Immature natural killer cell (primary cell): ENCODE measurements around the gene C15orf61. TPM values are rescaled to one million over a fixed set of nuclear protein-coding genes. Genes with fewer than 3 reads are reported as not detected.

ENCODE experiments used
- DNase-seq, 3 donors: peaks; one replicate each; pipeline ENCODE4 v3.0.0; 2022; ENCODE audit warnings: mixed read lengths in 1 of 3
- H3K27ac Mint-ChIP-seq, 6 donors: one replicate each; pipeline ENCODE4 v1.8.0; 2020; ENCODE audit warnings: mixed read lengths in 6 of 6, mild to moderate bottlenecking in 5 of 6, inconsistent platforms in 4 of 6, moderate library complexity in 3 of 6
- H3K27me3 Mint-ChIP-seq, 3 donors: one replicate each; pipeline ENCODE4 v1.8.0; 2020 to 2021; ENCODE audit warnings: low read depth in 3 of 3, mild to moderate bottlenecking in 3 of 3, mixed read lengths in 3 of 3, moderate library complexity in 3 of 3, inconsistent platforms in 1 of 3
- H3K36me3 Mint-ChIP-seq, 3 donors: one replicate each; pipeline ENCODE4 v1.8.0; 2020; ENCODE audit warnings: mixed read lengths in 3 of 3, inconsistent platforms in 2 of 3, mild to moderate bottlenecking in 2 of 3
- H3K4me1 Mint-ChIP-seq, 2 donors: one replicate each; pipeline ENCODE4 v1.8.0; 2020; ENCODE audit warnings: inconsistent platforms in 2 of 2, mild to moderate bottlenecking in 2 of 2, mixed read lengths in 2 of 2, moderate library complexity in 1 of 2
- H3K4me3 Mint-ChIP-seq, 5 donors: one replicate each; pipeline ENCODE4 v1.8.0; 2020; ENCODE audit warnings: mild to moderate bottlenecking in 5 of 5, mixed read lengths in 5 of 5, inconsistent platforms in 3 of 5, moderate library complexity in 3 of 5
- H3K9me3 Mint-ChIP-seq, 6 donors: one replicate each; pipeline ENCODE4 v1.8.0; 2020; ENCODE audit warnings: mild to moderate bottlenecking in 6 of 6, mixed read lengths in 6 of 6, inconsistent platforms in 4 of 6, moderate library complexity in 3 of 6
- polyA plus RNA-seq, 3 donors: library from polyadenylated mRNA; unstranded; fragments of 300-500 nt; fragmentation: Illumina TruSeq; gene quantifications; one replicate each; pipeline ENCODE4 v1.2.3, GENCODE V29; 2021

Gene C15orf61
- polyA plus RNA-seq, 3 donors from 2014 or later: 9.2 to 9.8 (median 9.6) TPM

DNA sequence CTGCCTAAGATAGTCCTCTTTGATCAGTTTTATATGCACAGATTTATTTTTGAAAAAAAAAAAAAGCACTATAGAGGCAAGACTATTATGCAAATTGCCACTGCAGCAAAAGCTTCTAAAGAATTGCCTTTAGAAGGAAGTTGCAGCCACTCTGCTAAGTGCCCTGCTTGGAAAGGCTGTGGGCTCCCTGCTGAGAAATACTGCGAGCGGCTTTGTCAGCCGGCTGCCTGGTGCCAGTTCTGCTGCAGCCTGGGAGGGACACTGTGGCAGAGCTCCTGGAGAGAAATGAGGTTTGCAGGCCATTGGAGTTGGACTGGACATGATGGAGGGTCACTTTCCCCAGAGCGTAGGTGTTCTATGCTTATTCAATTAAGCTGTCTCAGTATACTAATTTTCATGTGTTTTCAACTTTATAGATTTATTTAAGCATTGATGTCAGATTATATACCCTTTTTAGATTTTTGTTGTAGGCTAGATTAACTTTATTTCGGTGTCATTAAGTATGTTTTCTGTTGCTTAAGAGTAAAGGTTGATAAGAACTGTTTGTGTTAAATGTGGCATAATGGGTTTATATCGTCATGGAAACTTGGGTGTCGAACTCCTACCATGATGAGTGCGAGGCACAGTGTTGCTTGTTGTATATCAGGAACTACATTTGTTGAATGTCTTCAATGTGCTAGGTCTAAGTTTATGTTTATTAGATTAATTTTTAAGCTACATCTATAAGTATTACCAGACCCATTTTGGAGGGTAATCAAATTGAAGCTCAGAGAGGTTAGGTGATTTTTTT, 28.1 kb downstream of the C15orf61 start:
- Mint-ChIP-seq H3K27ac (peak overlapping the region in 1 of 6 donors; percentile 10), H3K4me3 (no peak overlapping the region), H3K27me3 (peaks cover 0 to 3% (median 0%) of the 10 kb centered on the region in 3 donors), H3K4me1 (peaks cover 14 to 26% of the 10 kb centered on the region in 2 donors), H3K9me3 (no peaks in the 10 kb centered on the region), H3K36me3 (peaks cover 0 to 9% (median 0%) of the 10 kb centered on the region in 3 donors)
- DNase-seq: no peak

- H3K27ac Mint-ChIP-seq: no peak overlapping the region
- no peaks in the 10 kb centered on the region for H3K9me3 Mint-ChIP-seq
- H3K4me1 Mint-ChIP-seq: peaks cover 7 to 19% of the 10 kb centered on the region in 2 donors
- H3K4me3 Mint-ChIP-seq: no peak overlapping the region
- peaks cover 0 to 9% (median 0%) of the 10 kb centered on the region in 3 donors for H3K36me3 Mint-ChIP-seq
- H3K27me3 Mint-ChIP-seq: peaks cover 0 to 3% (median 0%) of the 10 kb centered on the region in 3 donors
- no peak for DNase-seq
Observed at GRCh38 chr15:67549736-67550135, 28.8 kb downstream of the C15orf61 start.

DNA sequence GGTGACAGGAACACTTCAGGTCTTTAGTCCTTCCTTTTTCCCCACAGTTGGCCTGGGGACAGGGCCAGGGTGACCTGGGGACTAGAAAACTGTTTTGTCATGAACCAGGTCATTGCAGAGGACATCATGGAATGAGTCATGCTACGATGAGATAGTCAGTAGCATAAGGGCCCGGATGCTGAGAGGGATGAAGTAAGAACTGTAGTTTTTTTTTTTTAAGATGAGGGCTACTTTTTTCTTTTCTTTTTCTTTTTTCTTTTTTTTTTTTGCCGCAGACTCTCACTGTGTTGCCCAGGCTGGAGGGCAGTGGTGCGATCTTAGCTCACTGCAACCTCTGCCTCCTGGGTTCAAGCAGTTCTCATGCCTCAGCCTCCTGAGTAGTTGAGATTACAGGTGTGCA, 29.6 kb downstream of the C15orf61 start:
- Mint-ChIP-seq H3K27ac (no peak overlapping the region), H3K36me3 (peaks cover 0 to 9% (median 0%) of the 10 kb centered on the region in 3 donors)

GRCh38 chr15:67551207-67551743, 30.3 kb downstream of the C15orf61 start:
- no peak for DNase-seq
- Mint-ChIP-seq H3K4me1 (peaks cover 5 to 7% of the 10 kb centered on the region in 2 donors), H3K27me3 (peaks cover 0 to 3% (median 0%) of the 10 kb centered on the region in 3 donors), H3K9me3 (no peaks in the 10 kb centered on the region), H3K4me3 (no peak overlapping the region), H3K27ac (no peak overlapping the region), H3K36me3 (peaks cover 0 to 9% (median 0%) of the 10 kb centered on the region in 3 donors)

More for the DNA sequence above, 29.6 kb downstream of the C15orf61 start:
- Mint-ChIP-seq H3K4me1 (peaks cover 4 to 11% of the 10 kb centered on the region in 2 donors), H3K4me3 (no peak overlapping the region), H3K27me3 (peaks cover 0 to 3% (median 0%) of the 10 kb centered on the region in 3 donors), H3K9me3 (no peaks in the 10 kb centered on the region)
- DNase-seq: no peak

GRCh38 chr15:67554580-67554979, 33.6 kb downstream of the C15orf61 start:
- no peaks in the 10 kb centered on the region for H3K27me3 Mint-ChIP-seq
- H3K27ac Mint-ChIP-seq: no peak overlapping the region
- H3K36me3 Mint-ChIP-seq: peaks cover 12 to 19% (median 13%) of the 10 kb centered on the region in 3 donors
- no peak overlapping the region for H3K4me3 Mint-ChIP-seq
- H3K9me3 Mint-ChIP-seq: no peaks in the 10 kb centered on the region
- H3K4me1 Mint-ChIP-seq: peaks cover 19% of the 10 kb centered on the region in 2 donors
- DNase-seq: no peak

GRCh38 chr15:67556976-67557570, 36.1 kb downstream of the C15orf61 start:
- H3K27ac Mint-ChIP-seq: peak overlapping the region in 5 of 6 donors; percentile 48 to 80 (median 61)
- H3K36me3 Mint-ChIP-seq: peaks cover 13 to 15% (median 13%) of the 10 kb centered on the region in 3 donors
- no peaks in the 10 kb centered on the region for H3K9me3 Mint-ChIP-seq
- no peak for DNase-seq
- peaks cover 19% of the 10 kb centered on the region in 2 donors for H3K4me1 Mint-ChIP-seq
- H3K27me3 Mint-ChIP-seq: no peaks in the 10 kb centered on the region
- peak overlapping the region in 4 of 5 donors; percentile 36 to 67 (median 51) for H3K4me3 Mint-ChIP-seq

- Mint-ChIP-seq H3K4me1 (peaks cover 19% of the 10 kb centered on the region in 2 donors), H3K36me3 (peaks cover 13 to 17% (median 15%) of the 10 kb centered on the region in 3 donors), H3K27me3 (no peaks in the 10 kb centered on the region), H3K9me3 (no peaks in the 10 kb centered on the region), H3K4me3 (no peak overlapping the region), H3K27ac (peak overlapping the region in 1 of 6 donors; percentile 22)
- DNase-seq: no peak
Observed at GRCh38 chr15:67558502-67558901, 37.6 kb downstream of the C15orf61 start.

DNA sequence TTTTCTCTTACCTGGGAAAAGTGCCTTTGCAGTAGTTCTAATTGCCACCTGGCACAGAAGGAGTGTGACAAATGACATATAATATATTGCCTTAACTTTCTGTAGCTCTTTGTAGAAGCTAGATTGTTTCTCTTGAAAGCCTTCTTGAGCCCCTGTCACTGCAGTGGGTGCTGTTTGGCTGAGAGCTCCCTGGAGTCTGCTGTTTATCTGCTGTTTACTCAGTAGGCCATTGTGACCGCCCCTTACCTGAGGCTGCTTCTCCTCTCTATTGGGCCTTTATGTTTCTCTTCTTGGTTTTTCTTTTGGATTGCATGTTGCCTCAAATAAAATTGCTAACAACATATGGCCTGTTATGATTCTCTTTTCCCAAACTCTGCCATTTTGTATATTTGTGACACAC, 38.2 kb downstream of the C15orf61 start:
- DNase-seq: no peak
- Mint-ChIP-seq H3K9me3 (no peaks in the 10 kb centered on the region), H3K27me3 (no peaks in the 10 kb centered on the region), H3K4me1 (peaks cover 20 to 24% of the 10 kb centered on the region in 2 donors), H3K36me3 (peaks cover 13 to 17% (median 15%) of the 10 kb centered on the region in 3 donors), H3K27ac (no peak overlapping the region), H3K4me3 (no peak overlapping the region)

DNA sequence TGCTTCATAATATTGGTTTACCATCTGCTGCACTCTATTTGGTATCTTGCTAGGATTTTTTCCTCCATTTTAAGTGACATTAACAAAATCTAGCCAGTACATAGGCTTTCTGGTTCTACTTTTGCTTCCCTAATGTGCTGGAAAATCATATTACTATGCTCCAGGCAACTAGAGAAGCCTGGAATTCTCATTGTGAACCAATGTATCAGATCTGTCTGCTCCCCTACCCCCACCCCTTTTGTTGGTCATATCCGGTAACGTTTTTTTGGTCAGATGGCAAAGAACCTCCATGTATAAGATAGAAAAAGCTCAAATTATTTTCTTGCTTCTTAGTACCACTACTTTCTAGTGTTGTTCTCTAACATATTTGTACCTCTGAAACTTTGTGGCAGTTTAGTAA, 38.6 kb downstream of the C15orf61 start:
- no peak for DNase-seq
- Mint-ChIP-seq H3K4me3 (no peak overlapping the region), H3K27me3 (no peaks in the 10 kb centered on the region), H3K4me1 (peaks cover 24 to 28% of the 10 kb centered on the region in 2 donors), H3K27ac (no peak overlapping the region), H3K36me3 (peaks cover 13 to 17% (median 15%) of the 10 kb centered on the region in 3 donors), H3K9me3 (no peaks in the 10 kb centered on the region)

GRCh38 chr15:67560320-67560719, 39.4 kb downstream of the C15orf61 start:
- Mint-ChIP-seq H3K4me1 (peaks cover 30 to 36% of the 10 kb centered on the region in 2 donors), H3K36me3 (peaks cover 13 to 17% (median 15%) of the 10 kb centered on the region in 3 donors), H3K4me3 (no peak overlapping the region), H3K27ac (no peak overlapping the region), H3K9me3 (no peaks in the 10 kb centered on the region), H3K27me3 (no peaks in the 10 kb centered on the region)
- DNase-seq: no peak

DNA sequence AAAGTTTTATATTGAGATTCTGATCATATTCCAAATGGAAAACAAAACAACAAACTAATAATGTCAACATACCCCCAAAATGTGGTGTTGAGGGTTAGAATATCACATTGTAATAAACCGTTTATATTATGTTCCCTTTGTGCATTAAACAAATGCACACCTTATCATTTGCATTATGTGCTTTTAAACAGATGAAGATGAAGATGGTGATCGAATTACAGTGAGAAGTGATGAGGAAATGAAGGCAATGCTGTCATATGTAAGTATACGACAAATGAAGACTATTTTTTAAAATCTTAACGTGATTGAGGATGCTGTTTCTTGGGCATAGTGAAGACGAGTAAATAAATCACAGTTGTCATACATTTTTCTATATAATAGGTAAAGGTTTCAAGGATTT, 42.2 kb downstream of the C15orf61 start:
- H3K36me3 Mint-ChIP-seq: peaks cover 13 to 18% (median 17%) of the 10 kb centered on the region in 3 donors
- H3K27ac Mint-ChIP-seq: no peak overlapping the region
- H3K9me3 Mint-ChIP-seq: no peaks in the 10 kb centered on the region
- H3K4me3 Mint-ChIP-seq: no peak overlapping the region
- no peaks in the 10 kb centered on the region for H3K27me3 Mint-ChIP-seq
- H3K4me1 Mint-ChIP-seq: peaks cover 24 to 32% of the 10 kb centered on the region in 2 donors
- DNase-seq: no peak

DNA sequence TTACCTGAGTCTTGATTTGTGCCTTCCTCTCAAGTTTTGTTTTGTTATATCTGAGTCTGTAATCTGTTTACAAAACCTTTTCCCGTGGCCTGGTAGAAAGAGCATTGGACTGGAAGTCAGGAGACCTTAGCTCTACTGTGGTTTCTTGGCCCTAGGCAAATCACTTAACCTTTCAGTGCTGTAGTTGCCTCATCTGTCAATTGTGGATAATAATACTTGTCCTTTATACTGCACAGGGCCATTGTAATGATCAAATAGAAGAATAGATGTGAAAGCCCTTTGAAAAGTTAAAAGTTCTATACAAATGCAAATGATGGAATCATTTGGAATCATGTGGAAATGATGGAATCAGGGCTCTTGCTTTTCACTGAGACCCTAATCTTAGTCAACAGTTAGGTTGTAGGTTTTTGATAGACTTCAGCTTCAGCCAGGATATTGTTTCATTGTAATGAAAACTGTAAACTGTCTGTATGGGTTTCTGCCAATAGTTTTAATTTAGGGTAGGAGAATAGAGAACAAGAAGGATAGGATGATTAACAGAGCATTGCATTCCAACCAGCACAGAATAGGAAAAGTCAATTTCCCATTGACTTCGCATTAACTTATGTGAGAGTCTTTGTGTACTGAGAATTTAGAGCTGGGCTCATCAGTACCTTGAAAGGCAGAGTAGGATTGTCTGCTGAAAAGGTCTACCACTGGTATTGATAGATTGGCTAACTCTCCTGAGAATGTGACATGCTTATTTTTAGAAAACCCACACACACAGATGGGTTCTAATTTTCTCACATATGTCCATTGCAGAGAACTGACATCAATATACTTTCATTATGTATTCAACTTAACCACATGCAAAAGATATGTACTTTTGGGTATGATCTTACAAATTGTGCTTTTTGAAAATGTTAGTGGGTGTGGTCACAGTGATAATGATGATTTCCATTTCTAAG, 43.4 kb downstream of the C15orf61 start:
- no peak for DNase-seq
- Mint-ChIP-seq H3K27ac (peak overlapping the region; percentile 7 to 73 (median 52)), H3K9me3 (no peaks in the 10 kb centered on the region), H3K36me3 (peaks cover 2 to 9% (median 9%) of the 10 kb centered on the region in 3 donors), H3K27me3 (no peaks in the 10 kb centered on the region), H3K4me1 (peaks cover 18 to 25% of the 10 kb centered on the region in 2 donors), H3K4me3 (peak overlapping the region in 1 of 5 donors; percentile 43)

GRCh38 chr15:67564968-67565345, 44.0 kb downstream of the C15orf61 start:
- H3K9me3 Mint-ChIP-seq: no peaks in the 10 kb centered on the region
- DNase-seq: no peak
- H3K4me3 Mint-ChIP-seq: peak overlapping the region in 1 of 5 donors; percentile 43
- H3K27me3 Mint-ChIP-seq: no peaks in the 10 kb centered on the region
- H3K36me3 Mint-ChIP-seq: peaks cover 2 to 8% (median 4%) of the 10 kb centered on the region in 3 donors
- H3K27ac Mint-ChIP-seq: peak overlapping the region; percentile 7 to 70 (median 48)
- H3K4me1 Mint-ChIP-seq: peaks cover 18 to 25% of the 10 kb centered on the region in 2 donors
